ENCODE results near the gene PRPF19. TPM values are rescaled to one million over a fixed set of nuclear protein-coding genes. Genes with fewer than 3 reads are reported as not detected.

PRPF19 gene
- total RNA-seq, 1 experiment from 2014 or later = 128 TPM

- Mint-ChIP-seq H3K27ac (ENCODE audit: unreplicated experiment) (no peak overlapping the region), H3K27me3 (ENCODE audit: unreplicated experiment) (no peaks in the 10 kb centered on the region), H3K9me3 (ENCODE audit: low read depth, unreplicated experiment) (no peaks in the 10 kb centered on the region), H3K36me3 (ENCODE audit: insufficient read depth, unreplicated experiment) (peaks cover 17% of the 10 kb centered on the region), H3K4me3 (ENCODE audit: low read depth, unreplicated experiment) (no peak overlapping the region), H3K4me1 (ENCODE audit: low read depth, unreplicated experiment) (peaks cover 5% of the 10 kb centered on the region)
- no peak for DNase-seq
- intact Hi-C loops (cut with micrococcal nuclease; ENCODE audit: unreplicated experiment) = no loop called here
- CTCF ChIA-PET = no interaction called here
- BruUV-seq (replicated peaks) = no TSS peak
- no peak for TF ChIP-seq CTCF (IDR thresholded peaks at IDR 0.05; ENCODE audit: unreplicated experiment)
These were observed 31.4 kb upstream of the PRPF19 start for GRCh38 chr11:60937811-60938210.

- H3K27me3 Mint-ChIP-seq (ENCODE audit: unreplicated experiment) = no peaks in the 10 kb centered on the region
- H3K9me3 Mint-ChIP-seq (ENCODE audit: low read depth, unreplicated experiment) = no peaks in the 10 kb centered on the region
- intact Hi-C loops (cut with micrococcal nuclease; ENCODE audit: unreplicated experiment) = no loop called here
- no peak for TF ChIP-seq CTCF (IDR thresholded peaks at IDR 0.05; ENCODE audit: unreplicated experiment)
- no TSS peak for BruUV-seq (replicated peaks)
- H3K4me1 Mint-ChIP-seq (ENCODE audit: low read depth, unreplicated experiment) = no peaks in the 10 kb centered on the region
- peaks cover 17% of the 10 kb centered on the region for H3K36me3 Mint-ChIP-seq (ENCODE audit: insufficient read depth, unreplicated experiment)
- H3K4me3 Mint-ChIP-seq (ENCODE audit: low read depth, unreplicated experiment) = no peak overlapping the region
- no peak for DNase-seq
- CTCF ChIA-PET = no interaction called here
- H3K27ac Mint-ChIP-seq (ENCODE audit: unreplicated experiment) = no peak overlapping the region
These were observed 30.8 kb upstream of the PRPF19 start for GRCh38 chr11:60937144-60937527.

- Mint-ChIP-seq H3K27me3 (ENCODE audit: unreplicated experiment) (no peaks in the 10 kb centered on the region), H3K4me1 (ENCODE audit: low read depth, unreplicated experiment) (no peaks in the 10 kb centered on the region), H3K4me3 (ENCODE audit: low read depth, unreplicated experiment) (no peak overlapping the region), H3K27ac (ENCODE audit: unreplicated experiment) (no peak overlapping the region), H3K9me3 (ENCODE audit: low read depth, unreplicated experiment) (no peaks in the 10 kb centered on the region), H3K36me3 (ENCODE audit: insufficient read depth, unreplicated experiment) (peaks cover 17% of the 10 kb centered on the region)
- TSS peak; percentile 33 for BruUV-seq (replicated peaks)
- CTCF ChIA-PET = no interaction called here
- DNase-seq = no peak
- intact Hi-C loops (cut with micrococcal nuclease; ENCODE audit: unreplicated experiment) = no loop called here
- TF ChIP-seq CTCF (IDR thresholded peaks at IDR 0.05; ENCODE audit: unreplicated experiment) = no peak
These were observed 30.2 kb upstream of the PRPF19 start for GRCh38 chr11:60936467-60937143.

GRCh38 chr11:60935676-60936442 lies 29.5 kb upstream of the PRPF19 start:
- Mint-ChIP-seq H3K9me3 (ENCODE audit: low read depth, unreplicated experiment) (no peaks in the 10 kb centered on the region), H3K4me3 (ENCODE audit: low read depth, unreplicated experiment) (no peak overlapping the region), H3K36me3 (ENCODE audit: insufficient read depth, unreplicated experiment) (peaks cover 19% of the 10 kb centered on the region), H3K4me1 (ENCODE audit: low read depth, unreplicated experiment) (no peaks in the 10 kb centered on the region), H3K27ac (ENCODE audit: unreplicated experiment) (no peak overlapping the region), H3K27me3 (ENCODE audit: unreplicated experiment) (no peaks in the 10 kb centered on the region)
- no peak for DNase-seq
- intact Hi-C loops (cut with micrococcal nuclease; ENCODE audit: unreplicated experiment) = no loop called here
- TF ChIP-seq CTCF (IDR thresholded peaks at IDR 0.05; ENCODE audit: unreplicated experiment) = no peak
- no TSS peak for BruUV-seq (replicated peaks)
- CTCF ChIA-PET = no interaction called here
